Natural killer cell (primary cell): ENCODE measurements around the gene COA4. TPM values are rescaled to one million over a fixed set of nuclear protein-coding genes. Genes with fewer than 3 reads are reported as not detected.

ENCODE experiments used
- ATAC-seq, 3 donors: fragments of 150-1000 bp in 2 of 3; fragments of 200-7000 bp in 1 of 3; cut with Tn5 transposase; 1 replicate in 1 of 3; 2 replicates in 2 of 3; pipeline ENCODE4 v1.10.0; 2021; ENCODE audit warnings: mild to moderate bottlenecking in 2 of 3, moderate library complexity in 2 of 3
- DNase-seq, 2 donors: peaks; one replicate each; pipeline versions ENCODE4 v3.0.0 to v3.0.0-alpha.2; 2013 to 2021; ENCODE audit warnings: mixed read lengths in 1 of 2
- H3K27ac ChIP-seq: one replicate; pipeline ENCODE4 v1.5.1; 2013; ENCODE audit warnings: mild to moderate bottlenecking, low read length
- H3K27me3 ChIP-seq: one replicate; pipeline ENCODE4 v1.6.1; 2013; ENCODE audit warnings: low read length; ENCODE audit not compliant: control insufficient read depth, insufficient read depth
- H3K36me3 ChIP-seq: one replicate; pipeline ENCODE4 v1.6.1; 2013; ENCODE audit warnings: low read length; ENCODE audit not compliant: control insufficient read depth, insufficient read depth
- H3K4me1 ChIP-seq: one replicate; pipeline ENCODE4 v1.6.1; 2013; ENCODE audit warnings: low read length; ENCODE audit not compliant: control insufficient read depth, insufficient read depth
- H3K4me3 ChIP-seq: one replicate; pipeline ENCODE4 v1.5.1; 2013; ENCODE audit warnings: low read length
- H3K9me3 ChIP-seq: one replicate; pipeline ENCODE4 v1.6.1; 2013; ENCODE audit warnings: low read length; ENCODE audit not compliant: control insufficient read depth, insufficient read depth
- H3K27ac Mint-ChIP-seq, 2 donors: one replicate each; pipeline ENCODE4 v1.8.0; 2022; ENCODE audit warnings: mild to moderate bottlenecking in 2 of 2, mixed read lengths in 2 of 2, moderate library complexity in 1 of 2
- H3K27me3 Mint-ChIP-seq, 2 donors: one replicate each; pipeline ENCODE4 v1.8.0; 2022; ENCODE audit warnings: low read depth in 2 of 2, mixed read lengths in 2 of 2
- H3K36me3 Mint-ChIP-seq: one replicate; pipeline ENCODE4 v1.8.0; 2022; ENCODE audit warnings: mixed read lengths
- H3K4me1 Mint-ChIP-seq, 2 donors: one replicate each; pipeline ENCODE4 v1.8.0; 2022; ENCODE audit warnings: mixed read lengths in 2 of 2
- H3K4me3 Mint-ChIP-seq: one replicate; pipeline ENCODE4 v1.8.0; 2022; ENCODE audit warnings: mild to moderate bottlenecking, moderate library complexity, mixed read lengths
- H3K9me3 Mint-ChIP-seq, 2 donors: one replicate each; pipeline ENCODE4 v1.8.0; 2022; ENCODE audit warnings: mixed read lengths in 2 of 2
- CTCF ChIP-seq: fragments of 200-600 bp; IDR thresholded peaks from one replicate; pipeline ENCODE4 v1.8.0; 2022; ENCODE audit warnings: antibody characterized with exemption
- WGBS: methylation state at CpG from one replicate; pipeline ENCODE4 v1.1.7; 2013; ENCODE audit warnings: missing lambda C conversion rate; ENCODE audit not compliant: insufficient coverage; 5-methylcytosine and 5-hydroxymethylcytosine counted together
- intact Hi-C: fragments of 100-400 bp; cut with micrococcal nuclease; formaldehyde crosslinking; loops from one replicate; pipeline ENCODE4 v1.14.2; 2022
- total RNA-seq, 4 donors: library from RNA; stranded (reverse); fragments of 120-200 nt in 1 of 4; gene quantifications; one replicate each; pipeline versions ENCODE4 v1.2.3 to v1.2.4, GENCODE V29; 2013 to 2022

The COA4 gene
- total RNA-seq, 3 donors from 2014 or later (not counting 1 experiment from before 2014, with no cell fraction given): 23.0 to 32.9 (median 26.0) TPM

GRCh38 chr11:73902303-73902702 is 25.7 kb upstream of the COA4 start:
- 95% methylated on average over 1 of the region's 1 CpG for WGBS
- no peak for DNase-seq
- Histone ChIP-seq H3K36me3 (peaks cover 19% of the 10 kb centered on the region), H3K9me3 (no peaks in the 10 kb centered on the region), H3K4me3 (no peak overlapping the region), H3K4me1 (no peaks in the 10 kb centered on the region), H3K27ac (no peak overlapping the region), H3K27me3 (no peaks in the 10 kb centered on the region)
- intact Hi-C loops: no loop called here
- H3K4me3 Mint-ChIP-seq: no peak overlapping the region
- H3K27me3 Mint-ChIP-seq: no peaks in the 10 kb centered on the region
- no peak for ATAC-seq
- no peaks in the 10 kb centered on the region for H3K9me3 Mint-ChIP-seq
- H3K4me1 Mint-ChIP-seq: no peaks in the 10 kb centered on the region
- no peaks in the 10 kb centered on the region for H3K36me3 Mint-ChIP-seq
- H3K27ac Mint-ChIP-seq: no peak overlapping the region
- no peak for TF ChIP-seq CTCF

GRCh38 chr11:73894725-73895335 is 18.2 kb upstream of the COA4 start:
- H3K9me3 ChIP-seq: no peaks in the 10 kb centered on the region
- no peak for ATAC-seq
- TF ChIP-seq CTCF: no peak
- Mint-ChIP-seq H3K27ac (no peak overlapping the region), H3K27me3 (no peaks in the 10 kb centered on the region), H3K9me3 (no peaks in the 10 kb centered on the region), H3K36me3 (peaks cover 4% of the 10 kb centered on the region), H3K4me3 (no peak overlapping the region), H3K4me1 (no peaks in the 10 kb centered on the region)
- no peaks in the 10 kb centered on the region for H3K4me1 ChIP-seq
- 89% methylated on average over 5 of the region's 5 CpGs for WGBS
- H3K27me3 ChIP-seq: no peaks in the 10 kb centered on the region
- H3K36me3 ChIP-seq: peaks cover 23% of the 10 kb centered on the region
- H3K4me3 ChIP-seq: no peak overlapping the region
- no peak for DNase-seq
- no peak overlapping the region for H3K27ac ChIP-seq
- intact Hi-C loops: no loop called here

- no peaks in the 10 kb centered on the region for H3K27me3 ChIP-seq
- no peaks in the 10 kb centered on the region for H3K4me1 Mint-ChIP-seq
- TF ChIP-seq CTCF: no peak
- no peak for ATAC-seq
- H3K9me3 ChIP-seq: no peaks in the 10 kb centered on the region
- intact Hi-C loops: no loop called here
- peaks cover 16% of the 10 kb centered on the region for H3K36me3 Mint-ChIP-seq
- WGBS: 100% methylated on average over 2 of the region's 3 CpGs
- no peaks in the 10 kb centered on the region for H3K4me1 ChIP-seq
- no peak for DNase-seq
- no peak overlapping the region for H3K4me3 Mint-ChIP-seq
- no peak overlapping the region for H3K27ac Mint-ChIP-seq
- no peaks in the 10 kb centered on the region for H3K27me3 Mint-ChIP-seq
- H3K4me3 ChIP-seq: no peak overlapping the region
- peaks cover 30% of the 10 kb centered on the region for H3K36me3 ChIP-seq
- H3K9me3 Mint-ChIP-seq: no peaks in the 10 kb centered on the region
- no peak overlapping the region for H3K27ac ChIP-seq
Observed at GRCh38 chr11:73893041-73893440, 16.4 kb upstream of the COA4 start.

- Mint-ChIP-seq H3K27ac (no peak overlapping the region), H3K36me3 (peaks cover 16% of the 10 kb centered on the region), H3K4me1 (peaks cover 0 to 4% of the 10 kb centered on the region in 2 donors), H3K4me3 (no peak overlapping the region), H3K9me3 (no peaks in the 10 kb centered on the region), H3K27me3 (no peaks in the 10 kb centered on the region)
- no peaks in the 10 kb centered on the region for H3K4me1 ChIP-seq
- H3K4me3 ChIP-seq: no peak overlapping the region
- 96% methylated on average over 1 of the region's 1 CpG for WGBS
- ATAC-seq: no peak
- no peak for TF ChIP-seq CTCF
- H3K27ac ChIP-seq: no peak overlapping the region
- DNase-seq: no peak
- H3K36me3 ChIP-seq: peaks cover 33% of the 10 kb centered on the region
- H3K27me3 ChIP-seq: no peaks in the 10 kb centered on the region
- intact Hi-C loops: no loop called here
- no peaks in the 10 kb centered on the region for H3K9me3 ChIP-seq
Observed at GRCh38 chr11:73889536-73889935, 12.9 kb upstream of the COA4 start.
